GM04504 (cell line): ENCODE data around the gene HSD11B2.
A peak's percentile ranks its signal among the peaks of the same experiment; 100 is the strongest.

Experiments
- DNase-seq: peaks from one replicate; pipeline ENCODE4 v3.0.0-alpha.2; 2012; ENCODE audit warnings: low read depth

Gene HSD11B2

GRCh38 chr16:67430977-67431774 is at the start of gene HSD11B2:
Gene HSD11B2, plus strand, starts transcription at chr16:67431121. Its CDS starts 128 bp downstream, at chr16:67431249.
- no peak for DNase-seq

- no peak for DNase-seq
Observed at GRCh38 chr16:67383284-67383683, 47.6 kb upstream of the HSD11B2 start.

- DNase-seq: no peak
Observed at GRCh38 chr16:67384778-67385510, 46.0 kb upstream of the HSD11B2 start.

GRCh38 chr16:67386861-67387455 is 44.0 kb upstream of the HSD11B2 start:
- DNase-seq: no peak

- no peak for DNase-seq
Observed at GRCh38 chr16:67387479-67388079, 43.3 kb upstream of the HSD11B2 start.

GRCh38 chr16:67388191-67388590 is 42.7 kb upstream of the HSD11B2 start:
- no peak for DNase-seq

GRCh38 chr16:67388591-67388990 is 42.3 kb upstream of the HSD11B2 start:
- DNase-seq: no peak

- DNase-seq: no peak
Observed at GRCh38 chr16:67389911-67390815, 40.8 kb upstream of the HSD11B2 start.

GRCh38 chr16:67390816-67391423 is 40.0 kb upstream of the HSD11B2 start:
- DNase-seq: no peak

- DNase-seq: no peak
Observed at GRCh38 chr16:67391424-67392300, 39.3 kb upstream of the HSD11B2 start.

- DNase-seq: no peak
Observed at GRCh38 chr16:67392301-67393059, 38.4 kb upstream of the HSD11B2 start.

GRCh38 chr16:67393111-67393787 is 37.7 kb upstream of the HSD11B2 start, which contains the start of gene TPPP3:
Gene TPPP3, minus strand, starts transcription at chr16:67393498. Its CDS starts 2,387 bp downstream, at chr16:67391111.
- DNase-seq: peak; percentile 52

- no peak for DNase-seq
Observed at GRCh38 chr16:67393788-67394154, 37.1 kb upstream of the HSD11B2 start.

GRCh38 chr16:67394155-67395104 is 36.5 kb upstream of the HSD11B2 start:
- no peak for DNase-seq

GRCh38 chr16:67395105-67395457 is 35.8 kb upstream of the HSD11B2 start:
- DNase-seq: no peak

GRCh38 chr16:67395458-67396158 is 35.3 kb upstream of the HSD11B2 start:
- no peak for DNase-seq
